ENCODE data around the gene PCDHGA6.
"Not testable (repeated sequence)": the region's sequence is repeated elsewhere in the genome, so short reads cannot be mapped to it uniquely, and the experiment has no call there.

The PCDHGA6 gene

GRCh38 chr5:141360685-141361084 is 13.0 kb upstream of the PCDHGA6 start:
- no peak for DNase-seq

GRCh38 chr5:141362719-141363118 is 11.0 kb upstream of the PCDHGA6 start:
- no peak for DNase-seq

- DNase-seq: no peak
Observed at GRCh38 chr5:141363952-141364660, 9.6 kb upstream of the PCDHGA6 start, which contains the start of gene PCDHGA5. PCDHGA5 (plus strand) TSS chr5:141364162; CDS start chr5:141364331, 169 bp downstream.

DNA sequence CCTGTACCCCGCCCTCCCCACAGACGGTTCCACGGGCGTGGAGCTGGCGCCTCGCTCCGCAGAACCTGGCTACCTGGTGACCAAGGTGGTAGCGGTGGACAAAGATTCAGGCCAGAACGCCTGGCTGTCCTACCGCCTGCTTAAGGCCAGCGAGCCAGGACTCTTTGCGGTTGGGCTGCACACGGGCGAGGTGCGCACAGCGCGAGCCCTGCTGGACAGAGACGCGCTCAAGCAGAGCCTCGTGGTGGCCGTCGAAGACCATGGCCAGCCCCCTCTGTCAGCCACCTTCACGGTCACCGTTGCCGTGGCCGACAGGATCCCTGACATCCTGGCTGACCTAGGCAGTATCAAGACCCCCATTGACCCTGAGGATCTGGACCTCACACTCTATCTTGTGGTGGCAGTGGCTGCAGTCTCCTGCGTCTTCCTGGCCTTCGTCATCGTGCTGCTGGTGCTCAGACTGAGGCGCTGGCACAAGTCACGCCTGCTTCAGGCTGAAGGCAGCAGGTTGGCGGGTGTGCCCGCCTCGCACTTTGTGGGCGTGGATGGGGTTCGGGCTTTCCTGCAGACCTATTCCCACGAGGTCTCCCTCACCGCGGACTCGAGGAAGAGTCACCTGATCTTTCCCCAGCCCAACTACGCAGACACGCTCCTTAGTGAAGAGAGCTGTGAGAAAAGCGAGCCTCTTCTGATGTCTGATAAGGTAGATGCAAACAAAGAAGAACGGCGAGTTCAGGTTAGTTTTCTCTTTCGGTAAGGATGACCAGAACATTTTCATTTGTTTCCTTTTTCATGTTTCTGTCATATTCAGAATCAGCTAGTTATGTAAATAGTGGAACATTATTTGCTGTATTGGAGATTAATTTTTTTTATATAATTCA is 7.4 kb upstream of the PCDHGA6 start:
- DNase-seq: no peak

- DNase-seq: no peak
Observed at GRCh38 chr5:141369994-141370848, 3.5 kb upstream of the PCDHGA6 start, which contains the start of gene PCDHGB3. PCDHGB3 (plus strand) TSS chr5:141370242; CDS start chr5:141370395, 153 bp downstream.

DNA sequence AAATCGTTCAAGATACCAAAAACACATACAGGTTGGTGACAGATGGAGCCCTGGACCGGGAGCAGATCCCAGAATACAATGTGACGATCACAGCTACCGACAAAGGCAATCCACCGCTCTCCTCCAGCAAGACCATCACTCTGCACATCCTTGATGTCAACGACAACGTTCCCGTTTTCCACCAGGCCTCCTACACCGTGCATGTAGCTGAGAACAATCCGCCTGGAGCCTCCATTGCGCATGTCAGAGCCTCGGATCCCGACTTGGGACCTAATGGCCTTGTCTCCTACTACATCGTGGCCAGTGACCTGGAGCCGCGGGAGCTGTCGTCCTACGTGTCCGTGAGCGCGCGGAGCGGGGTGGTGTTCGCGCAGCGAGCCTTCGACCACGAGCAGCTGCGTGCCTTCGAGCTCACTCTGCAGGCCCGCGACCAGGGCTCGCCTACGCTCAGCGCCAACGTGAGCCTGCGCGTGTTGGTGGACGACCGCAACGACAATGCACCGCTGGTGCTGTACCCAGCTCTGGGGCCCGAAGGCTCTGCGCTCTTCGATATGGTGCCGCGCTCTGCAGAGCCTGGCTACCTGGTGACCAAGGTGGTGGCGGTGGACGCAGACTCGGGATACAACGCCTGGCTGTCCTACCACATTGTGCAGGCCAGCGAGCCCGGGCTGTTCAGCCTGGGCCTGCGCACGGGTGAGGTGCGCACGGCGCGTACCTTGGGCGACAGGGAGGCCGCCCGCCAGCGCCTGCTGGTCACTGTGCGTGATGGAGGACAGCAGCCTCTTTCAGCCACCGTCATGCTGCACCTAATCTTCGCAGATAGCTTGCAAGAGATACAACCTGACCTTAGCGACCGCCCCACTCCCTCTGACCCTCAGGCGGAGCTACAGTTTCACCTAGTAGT is 1.9 kb upstream of the PCDHGA6 start:
- DNase-seq: no peak

- no peak for DNase-seq
Observed at GRCh38 chr5:141374627-141375026, 936 bp downstream of the PCDHGA6 start.

DNA sequence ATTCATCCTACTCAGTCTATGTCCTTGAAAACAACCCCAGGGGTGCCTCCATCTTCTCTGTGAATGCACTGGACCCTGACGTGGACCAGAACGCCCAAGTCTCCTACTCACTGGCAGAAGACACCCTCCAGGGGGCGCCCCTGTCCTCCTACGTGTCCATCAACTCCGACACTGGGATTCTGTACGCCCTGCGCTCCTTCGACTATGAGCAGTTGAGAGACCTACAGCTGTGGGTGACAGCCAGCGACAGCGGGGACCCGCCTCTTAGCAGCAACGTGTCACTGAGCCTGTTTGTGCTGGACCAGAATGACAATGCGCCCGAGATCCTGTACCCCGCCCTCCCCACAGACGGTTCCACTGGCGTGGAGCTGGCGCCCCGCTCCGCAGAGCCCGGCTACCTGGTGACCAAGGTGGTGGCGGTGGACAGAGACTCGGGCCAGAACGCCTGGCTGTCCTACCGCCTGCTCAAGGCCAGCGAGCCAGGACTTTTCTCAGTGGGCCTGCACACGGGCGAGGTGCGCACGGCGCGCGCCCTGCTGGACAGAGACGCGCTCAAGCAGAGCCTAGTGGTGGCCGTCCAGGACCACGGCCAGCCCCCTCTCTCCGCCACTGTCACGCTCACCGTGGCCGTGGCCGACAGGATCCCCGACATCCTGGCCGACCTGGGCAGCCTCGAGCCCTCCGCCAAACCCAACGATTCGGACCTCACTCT is 1.9 kb downstream of the PCDHGA6 start:
- DNase-seq: not testable (repeated sequence)

GRCh38 chr5:141382469-141383294 is 9.0 kb downstream of the PCDHGA6 start, which contains the start of gene PCDHGA7:
PCDHGA7 (plus strand) TSS chr5:141382742; CDS start chr5:141382900, 158 bp downstream.
- DNase-seq: no peak

DNA sequence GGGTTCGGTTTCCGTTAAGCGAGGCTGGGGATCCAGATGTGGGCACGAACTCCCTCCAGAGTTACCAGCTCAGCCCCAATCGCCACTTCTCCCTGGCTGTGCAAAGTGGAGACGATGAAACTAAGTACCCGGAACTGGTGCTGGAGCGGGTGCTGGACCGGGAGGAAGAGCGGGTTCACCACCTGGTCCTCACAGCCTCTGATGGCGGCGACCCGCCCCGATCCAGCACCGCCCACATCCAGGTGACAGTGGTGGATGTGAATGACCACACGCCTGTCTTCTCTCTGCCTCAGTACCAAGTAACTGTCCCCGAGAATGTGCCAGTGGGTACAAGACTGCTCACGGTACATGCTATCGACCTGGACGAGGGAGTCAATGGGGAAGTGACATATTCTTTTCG is 9.7 kb downstream of the PCDHGA6 start:
- DNase-seq: no peak

GRCh38 chr5:141384471-141385267 is 11.0 kb downstream of the PCDHGA6 start:
- no peak for DNase-seq

GRCh38 chr5:141387557-141388311 is 14.0 kb downstream of the PCDHGA6 start, which contains the start of gene PCDHGB4:
PCDHGB4 (plus strand) TSS chr5:141387698; CDS start chr5:141387885, 187 bp downstream.
- not testable (repeated sequence) for DNase-seq

DNA sequence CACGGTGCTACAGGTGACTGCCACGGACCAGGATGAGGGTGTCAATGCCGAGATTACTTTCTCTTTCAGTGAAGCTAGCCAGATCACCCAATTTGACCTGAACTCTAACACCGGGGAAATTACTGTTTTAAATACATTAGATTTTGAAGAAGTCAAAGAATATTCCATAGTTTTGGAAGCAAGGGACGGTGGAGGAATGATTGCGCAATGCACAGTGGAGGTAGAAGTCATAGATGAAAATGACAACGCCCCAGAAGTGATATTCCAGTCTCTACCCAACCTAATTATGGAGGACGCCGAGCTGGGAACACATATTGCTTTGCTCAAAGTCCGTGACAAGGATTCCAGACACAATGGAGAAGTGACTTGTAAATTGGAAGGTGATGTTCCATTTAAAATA is 15.0 kb downstream of the PCDHGA6 start:
- DNase-seq: no peak

DNA sequence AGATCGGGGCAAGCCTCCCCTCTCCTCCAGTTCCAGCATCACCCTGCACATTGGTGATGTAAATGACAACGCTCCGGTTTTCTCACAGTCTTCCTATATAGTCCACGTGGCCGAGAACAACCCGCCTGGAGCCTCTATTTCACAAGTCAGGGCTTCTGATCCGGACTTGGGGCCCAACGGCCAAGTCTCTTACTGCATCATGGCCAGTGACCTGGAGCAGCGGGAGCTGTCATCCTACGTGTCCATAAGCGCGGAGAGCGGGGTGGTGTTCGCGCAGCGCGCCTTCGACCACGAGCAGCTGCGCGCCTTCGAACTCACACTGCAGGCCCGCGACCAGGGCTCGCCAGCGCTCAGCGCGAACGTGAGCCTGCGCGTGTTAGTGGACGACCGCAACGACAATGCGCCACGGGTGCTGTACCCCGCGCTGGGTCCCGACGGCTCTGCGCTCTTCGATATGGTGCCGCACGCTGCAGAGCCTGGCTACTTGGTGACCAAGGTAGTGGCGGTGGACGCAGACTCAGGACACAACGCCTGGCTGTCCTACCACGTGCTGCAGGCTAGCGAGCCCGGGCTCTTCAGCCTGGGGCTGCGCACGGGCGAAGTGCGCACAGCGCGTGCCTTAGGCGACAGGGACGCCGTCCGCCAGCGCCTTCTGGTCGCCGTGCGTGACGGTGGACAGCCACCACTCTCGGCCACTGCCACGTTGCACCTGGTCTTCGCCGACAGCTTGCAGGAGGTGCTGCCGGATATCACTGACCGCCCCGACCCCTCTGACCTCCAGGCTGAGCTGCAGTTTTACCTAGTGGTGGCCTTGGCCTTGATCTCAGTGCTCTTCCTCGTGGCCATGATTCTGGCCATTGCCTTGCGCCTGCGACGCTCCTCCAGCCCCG is 15.7 kb downstream of the PCDHGA6 start:
- DNase-seq: no peak

- DNase-seq: no peak
Observed at GRCh38 chr5:141392429-141393198, 18.9 kb downstream of the PCDHGA6 start, which contains the start of gene PCDHGA8. PCDHGA8 (plus strand) TSS chr5:141392633; CDS start chr5:141392814, 181 bp downstream.

DNA sequence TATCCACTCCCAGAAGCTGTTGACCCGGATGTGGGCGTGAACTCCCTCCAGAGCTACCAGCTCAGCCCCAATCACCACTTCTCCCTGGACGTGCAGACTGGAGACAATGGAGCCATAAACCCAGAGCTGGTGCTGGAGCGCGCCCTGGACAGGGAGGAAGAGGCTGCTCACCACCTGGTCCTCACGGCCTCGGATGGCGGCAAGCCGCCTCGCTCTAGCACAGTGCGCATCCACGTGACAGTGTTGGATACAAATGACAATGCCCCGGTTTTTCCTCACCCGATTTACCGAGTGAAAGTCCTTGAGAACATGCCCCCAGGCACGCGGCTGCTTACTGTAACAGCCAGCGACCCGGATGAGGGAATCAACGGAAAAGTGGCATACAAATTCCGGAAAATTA is 19.6 kb downstream of the PCDHGA6 start:
- no peak for DNase-seq
